Activated CD4-positive, alpha-beta T cell treated with anti-CD3 and anti-CD28 coated beads for 36 hours (primary cell): ENCODE results near the gene PIK3CD. TPM values are rescaled to one million over a fixed set of nuclear protein-coding genes. Genes with fewer than 3 reads are reported as not detected.

Experiments
- ATAC-seq: fragments of 200-7000 bp; cut with Tn5 transposase; one replicate; pipeline ENCODE4 v1.10.0; 2021; ENCODE audit warnings: mild to moderate bottlenecking, moderate library complexity
- CTCF ChIA-PET: fragments of 350-600 bp; sonication (Branson Sonifier 250); formaldehyde crosslinking; loops from one replicate; lab custom pipeline; 2021; ENCODE audit warnings: antibody characterized with exemption; lab: Charles Lee
- POLR2A ChIA-PET: fragments of 350-600 bp; sonication (Branson Sonifier 250); formaldehyde crosslinking; loops from one replicate; lab custom pipeline; 2021; ENCODE audit warnings: antibody characterized with exemption, inconsistent platforms; lab: Charles Lee
- DNase-seq: peaks from one replicate; pipeline ENCODE4 v3.0.0-alpha.2; 2020
- H3K27ac Mint-ChIP-seq: one replicate; pipeline ENCODE4 v1.8.0; 2021; ENCODE audit warnings: mixed read lengths
- H3K27me3 Mint-ChIP-seq: one replicate; pipeline ENCODE4 v1.8.0; 2021; ENCODE audit warnings: mixed read lengths
- H3K36me3 Mint-ChIP-seq: one replicate; pipeline ENCODE4 v1.8.0; 2021; ENCODE audit warnings: low read depth, mixed read lengths
- H3K4me1 Mint-ChIP-seq: one replicate; pipeline ENCODE4 v1.8.0; 2021; ENCODE audit warnings: mixed read lengths
- H3K4me3 Mint-ChIP-seq: one replicate; pipeline ENCODE4 v1.8.0; 2021; ENCODE audit warnings: mild to moderate bottlenecking, moderate library complexity, mixed read lengths
- H3K9me3 Mint-ChIP-seq: one replicate; pipeline ENCODE4 v1.8.0; 2021; ENCODE audit warnings: low read depth, mixed read lengths
- intact Hi-C, 2 experiments: fragments of 100-400 bp; cut with DNase I in 1 of 2; cut with micrococcal nuclease in 1 of 2; formaldehyde crosslinking; loops; one replicate each; pipeline versions ENCODE4 v1.14.2 to v1.15.1; 2022 to 2024; cut with DNase I, micrococcal nuclease
- total RNA-seq, 2 experiments: library from RNA; stranded (reverse); gene quantifications; one replicate each; pipeline ENCODE4 v1.2.3, GENCODE V29; 2021

PIK3CD gene
- total RNA-seq, 2 experiments from 2014 or later: 96.4 to 114 TPM

DNA sequence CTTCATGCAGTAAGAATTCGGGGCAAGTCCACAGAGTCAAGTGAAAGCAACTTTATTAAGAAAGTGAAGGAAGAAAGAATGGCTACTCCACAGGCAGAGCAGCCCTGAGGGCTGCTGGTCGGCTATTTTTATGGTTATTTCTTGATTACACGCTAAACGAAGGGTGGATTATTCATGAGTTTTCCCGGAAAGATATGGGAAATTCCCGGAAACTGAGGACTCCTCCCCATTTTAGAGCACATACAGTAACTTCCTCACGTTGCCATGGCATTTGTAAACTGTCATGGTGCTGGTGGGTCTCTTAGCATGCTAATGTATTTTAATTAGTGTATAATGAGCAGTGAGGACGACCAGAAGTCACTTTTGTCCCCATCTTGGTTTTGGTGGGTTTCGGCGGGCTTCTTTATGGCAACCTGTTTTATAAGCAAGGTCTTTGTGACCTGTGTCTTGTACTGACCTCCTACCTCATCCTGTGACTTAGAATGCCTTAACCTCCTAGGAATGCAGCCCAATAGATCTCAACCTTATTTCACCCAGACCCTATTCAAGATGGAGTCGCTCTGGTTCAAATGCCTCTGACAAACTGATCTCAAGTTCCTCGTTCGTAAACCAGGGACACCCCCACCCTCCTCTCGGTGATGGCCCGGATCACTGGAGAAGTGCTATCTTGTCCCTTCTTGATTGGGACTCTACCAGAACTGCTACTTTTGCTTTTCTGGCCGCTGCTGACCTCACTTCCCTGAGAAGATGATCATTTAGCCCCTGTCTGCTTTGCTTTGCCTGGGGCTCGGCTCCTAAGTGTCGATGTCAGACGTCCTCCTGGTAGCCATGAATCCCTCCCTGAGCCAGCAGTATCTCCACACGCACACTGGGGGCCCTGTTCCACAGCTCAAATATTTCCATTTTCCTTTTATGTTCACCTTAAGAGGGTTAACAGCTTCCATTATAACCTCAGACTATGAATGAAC lies 123.5 kb downstream of the PIK3CD start:
- H3K4me1 Mint-ChIP-seq: peaks cover 16% of the 10 kb centered on the region
- DNase-seq: no peak
- ChIA-PET CTCF (no interaction called here), POLR2A (no interaction called here)
- intact Hi-C loops: no loop called here
- ATAC-seq: no peak
- H3K27ac Mint-ChIP-seq: no peak overlapping the region
- no peak overlapping the region for H3K4me3 Mint-ChIP-seq
- H3K36me3 Mint-ChIP-seq: peaks cover 7% of the 10 kb centered on the region
- no peaks in the 10 kb centered on the region for H3K9me3 Mint-ChIP-seq
- H3K27me3 Mint-ChIP-seq: no peaks in the 10 kb centered on the region

DNA sequence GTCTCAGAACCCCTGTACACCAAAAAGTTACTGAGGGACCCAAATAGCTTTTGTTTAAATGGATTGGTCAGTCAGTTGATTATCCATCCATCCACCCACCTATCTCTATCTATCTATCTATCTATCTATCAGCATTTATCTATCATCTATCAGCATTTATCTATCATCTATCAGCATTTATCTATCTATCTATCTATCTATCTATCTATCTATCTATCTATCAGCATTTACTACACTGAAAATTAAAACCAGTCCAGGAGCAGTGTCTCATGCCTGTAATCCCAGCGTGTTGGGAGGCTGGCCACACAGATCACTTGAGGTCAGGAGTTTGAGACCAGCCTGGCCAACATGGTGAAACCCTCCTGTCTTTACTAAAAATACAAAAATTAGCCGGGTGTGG lies 125.2 kb downstream of the PIK3CD start:
- DNase-seq (no peak), ATAC-seq (no peak)
- H3K4me1 Mint-ChIP-seq: peaks cover 24% of the 10 kb centered on the region
- ChIA-PET CTCF (interaction anchor here (0.6 to 0.7 kb wide), 2 partner anchors 10 to 537 kb away, joined by 3 read pairs; no protein-coding TSS in a partner anchor), POLR2A (no interaction called here)
- no peaks in the 10 kb centered on the region for H3K9me3 Mint-ChIP-seq
- H3K4me3 Mint-ChIP-seq: no peak overlapping the region
- intact Hi-C loops: no loop called here
- H3K27ac Mint-ChIP-seq: no peak overlapping the region
- H3K27me3 Mint-ChIP-seq: no peaks in the 10 kb centered on the region
- H3K36me3 Mint-ChIP-seq: peaks cover 7% of the 10 kb centered on the region

Other genes with a start within 250 kb of the PIK3CD start
- 1 to 10 TPM; 4.4 to 6.1 TPM for gene SLC25A33, start 112.3 kb upstream of the PIK3CD start, total RNA-seq
- 10 to 100 TPM; 14.6 to 15.1 TPM for gene TMEM201, start 62.8 kb upstream of the PIK3CD start, total RNA-seq
- gene CLSTN1, start 172.2 kb downstream of the PIK3CD start, total RNA-seq: 10 to 100 TPM; 34.9 to 36.7 TPM